ENCODE measurements around the gene ELMO1. TPM values are rescaled to one million over a fixed set of nuclear protein-coding genes. Genes with fewer than 3 reads are reported as not detected.

Gene ELMO1
- total RNA-seq, 1 donor from 2014 or later: 60.1 TPM

DNA sequence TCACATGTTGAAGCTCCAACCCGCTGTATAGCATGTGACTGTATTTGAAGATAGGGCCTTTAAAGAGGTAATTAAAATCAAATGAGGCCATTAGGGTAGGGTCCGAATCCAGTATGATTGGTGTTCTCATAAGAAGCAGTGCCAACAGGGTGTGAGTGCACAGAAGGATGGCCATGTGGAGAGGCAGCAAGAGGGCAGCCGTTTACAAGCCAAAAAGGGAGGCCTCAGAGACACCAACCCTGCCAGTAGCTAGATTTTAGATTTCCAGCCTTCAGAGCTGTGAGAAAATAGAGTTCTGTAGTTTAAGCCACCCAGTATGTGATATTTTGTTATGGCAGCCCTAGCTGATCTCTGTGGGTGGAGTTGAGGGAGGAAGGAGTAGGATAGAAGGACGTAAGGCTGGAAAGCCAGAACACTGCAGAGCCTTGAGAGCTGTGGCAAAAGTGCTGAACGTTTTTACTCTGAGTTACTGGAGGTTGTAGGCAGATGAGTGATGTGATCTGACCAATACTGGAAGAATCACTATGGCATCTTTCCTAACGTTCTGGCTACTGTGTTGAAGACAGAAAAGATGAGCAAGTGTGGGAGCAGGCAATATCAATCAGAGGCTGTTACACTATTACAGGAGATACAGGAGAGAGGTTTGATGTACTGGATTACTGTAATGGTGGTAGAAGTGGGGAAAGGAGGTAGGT, 334.9 kb downstream of the ELMO1 start:
- H3K9me3 ChIP-seq: no peaks in the 10 kb centered on the region
- DNase-seq (no peak), ATAC-seq (no peak)
- TF ChIP-seq, protein P1, sequence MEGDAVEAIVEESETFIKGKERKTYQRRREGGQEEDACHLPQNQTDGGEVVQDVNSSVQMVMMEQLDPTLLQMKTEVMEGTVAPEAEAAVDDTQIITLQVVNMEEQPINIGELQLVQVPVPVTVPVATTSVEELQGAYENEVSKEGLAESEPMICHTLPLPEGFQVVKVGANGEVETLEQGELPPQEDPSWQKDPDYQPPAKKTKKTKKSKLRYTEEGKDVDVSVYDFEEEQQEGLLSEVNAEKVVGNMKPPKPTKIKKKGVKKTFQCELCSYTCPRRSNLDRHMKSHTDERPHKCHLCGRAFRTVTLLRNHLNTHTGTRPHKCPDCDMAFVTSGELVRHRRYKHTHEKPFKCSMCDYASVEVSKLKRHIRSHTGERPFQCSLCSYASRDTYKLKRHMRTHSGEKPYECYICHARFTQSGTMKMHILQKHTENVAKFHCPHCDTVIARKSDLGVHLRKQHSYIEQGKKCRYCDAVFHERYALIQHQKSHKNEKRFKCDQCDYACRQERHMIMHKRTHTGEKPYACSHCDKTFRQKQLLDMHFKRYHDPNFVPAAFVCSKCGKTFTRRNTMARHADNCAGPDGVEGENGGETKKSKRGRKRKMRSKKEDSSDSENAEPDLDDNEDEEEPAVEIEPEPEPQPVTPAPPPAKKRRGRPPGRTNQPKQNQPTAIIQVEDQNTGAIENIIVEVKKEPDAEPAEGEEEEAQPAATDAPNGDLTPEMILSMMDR (IDR thresholded peaks at IDR 0.05): no peak
- peaks cover 15% of the 10 kb centered on the region for H3K4me1 ChIP-seq
- no peak overlapping the region for H3K27ac ChIP-seq
- H3K27me3 ChIP-seq (ENCODE audit: low read depth): no peaks in the 10 kb centered on the region
- no peaks in the 10 kb centered on the region for H3K36me3 ChIP-seq
- no peak overlapping the region for H3K4me3 ChIP-seq
- intact Hi-C loops (cut with DNase I): no loop called here

DNA sequence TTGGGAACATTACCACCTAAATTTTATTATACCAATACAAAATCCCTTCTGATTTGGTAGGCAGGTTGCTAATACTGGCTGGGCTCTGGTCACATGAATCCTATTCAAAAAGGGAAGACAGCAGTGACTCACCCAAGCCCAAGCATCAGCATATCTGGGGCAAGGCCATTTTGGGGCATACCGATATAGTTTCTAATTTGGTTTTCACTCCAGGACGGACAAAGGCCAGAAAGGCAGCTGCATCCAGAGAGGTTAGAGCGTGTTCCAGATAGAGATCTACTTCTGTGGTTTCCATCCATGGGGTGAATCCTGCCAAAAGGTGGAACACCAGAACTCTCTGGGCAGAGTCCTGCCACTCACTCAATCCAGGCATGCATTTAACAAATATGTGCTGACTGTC, 335.8 kb downstream of the ELMO1 start:
- H3K4me3 ChIP-seq: no peak overlapping the region
- TF ChIP-seq, protein P1 (IDR thresholded peaks at IDR 0.05): no peak
- no peaks in the 10 kb centered on the region for H3K27me3 ChIP-seq (ENCODE audit: low read depth)
- no peaks in the 10 kb centered on the region for H3K9me3 ChIP-seq
- DNase-seq (no peak), ATAC-seq (no peak)
- H3K36me3 ChIP-seq: no peaks in the 10 kb centered on the region
- H3K4me1 ChIP-seq: peaks cover 20% of the 10 kb centered on the region
- intact Hi-C loops (cut with DNase I): no loop called here
- no peak overlapping the region for H3K27ac ChIP-seq

DNA sequence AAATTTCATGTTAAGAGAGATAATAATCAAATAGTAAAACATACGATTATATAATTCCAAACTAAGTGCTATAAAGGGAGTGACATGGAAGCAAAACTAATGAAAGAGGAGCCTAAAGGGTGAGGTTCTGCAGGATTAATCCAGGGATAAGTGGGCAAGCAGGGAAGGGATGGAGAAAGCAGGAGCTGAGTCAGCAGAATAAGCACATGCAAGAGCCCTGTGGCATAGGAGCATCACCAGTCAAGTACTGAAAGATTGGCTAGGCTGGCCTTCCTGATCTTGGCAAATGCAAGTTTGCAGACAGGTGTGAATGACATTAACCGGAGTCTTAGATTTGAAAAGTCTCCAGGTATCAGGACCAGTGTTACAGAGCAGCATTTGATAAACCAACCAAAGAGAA, 336.4 kb downstream of the ELMO1 start:
- Histone ChIP-seq H3K4me3 (no peak overlapping the region), H3K27me3 (ENCODE audit: low read depth) (no peaks in the 10 kb centered on the region), H3K4me1 (peaks cover 20% of the 10 kb centered on the region), H3K36me3 (no peaks in the 10 kb centered on the region), H3K9me3 (no peaks in the 10 kb centered on the region), H3K27ac (no peak overlapping the region)
- intact Hi-C loops (cut with DNase I): no loop called here
- TF ChIP-seq, protein P1 (IDR thresholded peaks at IDR 0.05): no peak
- DNase-seq: no peak
- ATAC-seq: no peak

DNA sequence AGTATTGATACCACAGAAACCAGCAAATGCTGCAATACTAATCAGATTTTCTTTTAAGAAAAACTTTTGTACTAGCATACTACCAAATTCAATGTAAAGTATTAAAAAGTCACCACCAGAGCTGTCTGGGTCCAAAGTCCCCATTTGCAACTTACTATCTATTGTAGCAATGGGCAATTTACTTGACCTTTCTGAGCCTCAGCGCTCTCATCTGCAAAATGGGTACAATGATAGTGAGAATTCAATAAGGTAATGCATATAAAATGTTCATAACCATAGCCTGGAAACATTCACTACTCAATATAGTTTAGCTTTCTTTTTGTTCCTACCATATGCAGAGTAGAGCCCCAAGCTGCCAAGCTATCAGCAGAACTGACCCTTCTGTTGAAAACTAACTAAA, 337.2 kb downstream of the ELMO1 start:
- Histone ChIP-seq H3K4me3 (no peak overlapping the region), H3K9me3 (no peaks in the 10 kb centered on the region), H3K27me3 (ENCODE audit: low read depth) (no peaks in the 10 kb centered on the region), H3K36me3 (no peaks in the 10 kb centered on the region), H3K4me1 (peaks cover 20% of the 10 kb centered on the region), H3K27ac (no peak overlapping the region)
- intact Hi-C loops (cut with DNase I): no loop called here
- ATAC-seq: no peak
- DNase-seq: no peak
- TF ChIP-seq, protein P1 (IDR thresholded peaks at IDR 0.05): no peak

DNA sequence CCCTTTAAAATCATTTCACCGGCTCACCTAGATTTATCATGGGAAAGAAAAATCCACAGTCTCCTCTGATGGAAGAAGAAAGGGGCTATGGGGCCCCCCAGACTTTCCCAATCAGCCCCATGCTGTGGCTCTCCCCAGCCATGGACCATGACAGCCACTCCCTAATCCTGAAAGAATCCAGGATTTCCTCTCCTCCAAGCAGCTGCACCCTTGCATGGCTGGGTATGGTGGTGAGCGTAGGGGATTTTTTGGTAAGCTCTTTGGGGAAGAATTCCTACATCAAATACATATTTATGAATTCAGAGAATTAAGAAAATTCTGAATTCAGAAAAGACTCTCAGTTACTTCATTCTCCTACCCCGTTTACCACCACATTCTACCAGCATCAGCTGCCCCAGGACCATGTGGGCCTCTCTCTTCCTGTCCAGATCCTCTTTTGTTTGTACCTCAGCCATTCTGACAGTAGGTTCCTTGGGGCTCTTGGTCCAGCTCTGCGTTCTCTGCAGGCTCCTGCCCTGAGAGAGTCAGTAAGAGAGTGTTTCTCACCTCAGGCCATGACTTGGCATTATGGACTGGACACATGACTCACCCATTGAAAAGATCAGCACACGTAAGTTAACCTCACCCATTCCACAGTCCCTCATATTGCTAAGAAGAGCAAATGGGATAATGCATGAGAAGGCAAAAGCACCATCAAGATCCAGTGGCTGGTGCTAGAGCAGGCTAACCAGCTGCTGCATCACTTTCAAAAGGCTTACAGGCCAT, 337.8 kb downstream of the ELMO1 start:
- H3K4me1 ChIP-seq: peaks cover 20% of the 10 kb centered on the region
- intact Hi-C loops (cut with DNase I): no loop called here
- H3K27ac ChIP-seq: no peak overlapping the region
- no peaks in the 10 kb centered on the region for H3K9me3 ChIP-seq
- no peaks in the 10 kb centered on the region for H3K36me3 ChIP-seq
- no peak overlapping the region for H3K4me3 ChIP-seq
- no peaks in the 10 kb centered on the region for H3K27me3 ChIP-seq (ENCODE audit: low read depth)
- DNase-seq (no peak), ATAC-seq (no peak)
- TF ChIP-seq, protein P1 (IDR thresholded peaks at IDR 0.05): no peak

Measured in lower lobe of right lung (tissue), 2 donors.